ENCODE measurements around the gene LARP1.
"Not testable (repeated sequence)": the region's sequence is repeated elsewhere in the genome, so short reads cannot be mapped to it uniquely, and the experiment has no call there.

LARP1 gene

DNA sequence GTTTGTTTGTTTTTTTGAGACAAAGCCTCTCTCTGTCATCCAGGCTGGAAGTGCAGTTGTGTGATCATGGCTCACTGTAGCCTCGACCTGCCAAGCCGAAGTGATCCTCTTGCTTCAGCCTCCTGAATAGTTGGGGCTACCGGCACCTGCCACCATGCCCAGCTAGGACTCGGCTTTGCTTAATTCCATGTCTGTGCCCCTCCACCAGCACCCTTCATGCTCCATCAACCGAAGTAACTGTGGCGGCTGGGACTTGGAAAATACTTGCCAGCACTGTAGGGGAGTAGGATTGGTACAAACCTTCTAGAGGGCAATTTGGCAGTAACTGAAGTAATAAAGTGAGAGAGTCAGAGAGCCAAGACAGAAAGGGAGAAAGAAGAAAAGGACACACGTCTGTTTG, 76.3 kb downstream of the LARP1 start:
- no peak for DNase-seq

DNA sequence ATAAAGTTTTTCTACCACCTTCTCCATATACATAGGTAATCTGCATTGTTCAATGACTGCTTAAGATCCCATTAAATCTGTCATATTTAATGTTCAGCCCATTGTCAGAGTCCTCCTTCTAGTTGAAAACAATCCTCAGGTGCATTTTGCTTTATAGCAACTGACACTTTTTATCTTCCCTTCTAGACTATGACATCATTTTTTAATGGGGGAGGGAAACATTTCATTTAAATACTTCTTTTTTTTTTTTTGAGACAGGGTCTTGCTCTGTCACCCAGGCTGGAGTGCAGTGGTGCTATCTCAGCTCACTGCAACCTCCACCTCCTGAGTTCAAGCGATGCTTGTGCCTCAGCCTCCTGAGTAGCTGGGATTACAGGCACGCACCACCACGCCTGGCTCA, 77.6 kb downstream of the LARP1 start:
- DNase-seq, result not testable (repeated sequence)

- DNase-seq, result no peak
Measured at GRCh38 chr5:154834053-154834452, 78.9 kb downstream of the LARP1 start.

- not testable (repeated sequence) for DNase-seq
Measured at GRCh38 chr5:154835701-154836052, 80.5 kb downstream of the LARP1 start.

- no peak for DNase-seq
Measured at GRCh38 chr5:154836225-154836624, 81.0 kb downstream of the LARP1 start.

DNA sequence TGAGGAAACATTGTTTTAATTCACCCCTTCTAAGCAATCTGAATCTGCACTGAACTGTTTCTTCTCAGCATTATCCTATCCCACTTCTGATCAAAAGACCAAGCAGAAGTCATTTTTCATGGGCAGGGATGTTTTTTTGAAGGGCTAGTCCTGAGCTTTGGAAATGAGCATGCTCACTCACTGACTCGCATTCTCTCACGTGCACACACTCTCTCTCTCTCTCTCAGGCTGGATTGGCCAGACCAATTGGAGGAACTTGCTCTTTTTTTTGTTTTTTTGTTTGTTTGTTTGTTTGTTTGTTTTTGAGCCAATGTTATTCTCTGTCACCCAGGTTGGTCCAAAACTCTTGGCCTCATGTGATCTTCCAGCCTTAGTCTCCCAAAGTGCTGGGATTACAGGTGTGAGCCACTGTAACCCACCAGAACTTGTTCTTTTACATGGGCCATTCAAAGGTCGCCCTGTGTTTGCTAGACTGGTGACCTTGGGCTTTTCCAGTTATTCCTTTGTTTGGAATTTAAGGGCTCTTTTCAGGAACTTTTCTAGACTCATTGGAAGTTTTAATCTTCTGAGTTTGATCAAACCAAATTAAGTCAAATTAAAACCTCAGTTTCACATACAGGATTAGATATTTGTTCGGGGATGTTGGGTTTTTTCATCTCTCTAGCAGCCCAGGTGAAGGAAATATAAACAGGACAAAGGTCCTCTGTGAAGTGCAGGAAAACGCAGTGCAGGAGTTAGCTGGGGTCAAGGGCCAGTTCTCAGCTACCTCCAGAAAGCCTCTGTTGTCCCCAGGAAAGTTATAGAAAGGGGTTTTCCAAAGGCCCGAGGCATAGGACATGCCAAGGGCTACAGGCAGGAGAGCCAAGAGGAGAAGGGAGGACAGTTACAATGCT, 82.1 kb downstream of the LARP1 start:
- DNase-seq, result no peak

DNA sequence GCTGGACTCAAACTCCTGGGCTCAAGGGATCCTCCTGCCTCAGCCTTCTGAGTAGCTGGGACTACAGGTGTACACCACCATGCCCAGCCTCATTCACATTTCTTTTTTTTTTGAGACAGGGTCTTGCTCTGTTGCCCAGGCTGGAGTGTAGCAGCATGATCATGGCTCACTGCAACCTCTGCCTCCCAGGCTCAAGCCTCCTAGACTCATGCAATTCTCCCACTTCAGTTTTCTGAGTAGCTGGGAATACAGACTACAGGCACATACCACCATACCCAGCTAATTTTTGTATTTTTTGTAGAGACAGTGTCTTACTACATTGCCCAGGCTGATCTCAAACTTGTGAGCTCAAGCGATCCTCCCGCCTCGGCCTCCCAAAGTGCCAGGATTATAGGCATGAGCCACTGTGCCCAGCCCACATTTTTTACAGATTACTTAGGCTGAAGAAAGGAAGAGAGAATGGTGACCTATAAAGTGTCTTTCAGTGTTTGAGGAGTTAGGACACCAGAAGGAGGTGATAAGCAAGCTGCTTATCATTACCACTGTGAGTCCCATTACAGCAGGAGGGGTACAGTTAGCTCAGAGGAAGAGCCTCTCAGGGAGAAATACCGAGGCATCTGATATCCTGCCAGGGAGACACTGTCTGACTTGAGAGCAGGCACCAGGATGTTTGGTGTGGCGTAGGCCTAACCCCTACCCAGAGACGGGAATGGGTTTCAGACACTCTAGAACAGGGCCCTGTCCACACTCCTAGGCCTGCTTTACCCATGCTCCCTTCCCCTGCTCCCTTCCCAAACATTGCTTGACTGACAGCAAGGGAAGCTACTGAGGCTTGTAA, 85.5 kb downstream of the LARP1 start:
- DNase-seq, result no peak

- no peak for DNase-seq
Measured at GRCh38 chr5:154841273-154841661, 86.1 kb downstream of the LARP1 start.

DNA sequence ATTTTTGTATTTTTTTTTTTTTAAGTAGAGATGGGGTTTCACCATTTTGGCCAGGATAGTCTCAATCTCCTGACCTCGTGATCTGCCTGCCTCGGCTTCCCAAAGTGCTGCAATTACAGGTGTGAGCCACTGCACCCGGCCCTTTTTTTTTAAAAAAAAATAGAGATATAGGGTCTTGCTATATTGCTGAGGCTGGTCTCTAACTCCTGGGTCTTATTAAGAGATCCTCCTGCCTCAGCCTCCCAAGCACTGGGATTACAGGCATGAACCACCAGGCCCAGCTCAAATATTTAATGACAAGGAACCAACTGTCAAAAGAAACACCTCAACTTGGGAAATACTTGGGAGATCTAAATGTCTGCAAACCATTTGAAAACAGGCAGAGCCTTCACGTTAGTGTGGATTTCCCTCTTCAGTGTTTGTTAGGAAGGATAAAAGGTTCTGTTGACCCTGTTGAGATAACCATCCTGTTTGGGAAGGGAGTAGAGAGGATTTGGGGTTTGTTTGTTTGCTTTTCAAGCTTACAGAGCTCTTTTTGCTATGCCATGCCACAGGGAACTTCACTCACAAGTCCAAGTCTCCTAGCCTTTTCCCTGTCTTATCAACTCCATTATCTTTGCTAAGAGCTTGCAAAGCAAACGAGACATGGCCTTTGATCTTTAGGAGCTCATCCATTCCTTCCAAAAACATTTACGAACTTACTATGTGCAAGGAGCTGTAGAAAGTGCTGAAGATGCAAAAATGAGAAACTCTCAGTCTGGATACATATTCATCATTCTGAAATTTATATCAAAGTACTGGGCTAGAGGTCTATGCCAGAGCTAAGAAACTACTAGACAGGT, 87.7 kb downstream of the LARP1 start:
- DNase-seq, result no peak

DNA sequence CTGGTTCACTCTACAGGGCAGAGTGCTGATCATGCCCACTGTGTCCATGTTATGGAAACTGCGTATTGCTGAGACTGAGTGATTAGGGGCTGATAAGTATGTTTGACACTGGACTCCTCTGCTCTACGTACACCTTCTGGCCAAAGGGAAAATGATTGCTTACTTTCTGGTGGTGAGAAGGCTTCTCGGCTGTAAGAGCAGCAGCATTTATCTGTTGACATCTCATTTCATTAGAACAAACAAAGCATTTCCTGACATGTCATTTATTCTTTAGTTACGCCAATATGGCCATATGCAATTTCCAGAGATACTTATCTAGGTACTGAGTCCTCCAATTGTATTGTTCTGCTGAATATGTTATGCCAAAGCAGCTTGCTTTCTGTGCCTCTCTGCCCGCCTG, 89.6 kb downstream of the LARP1 start:
- no peak for DNase-seq

DNA sequence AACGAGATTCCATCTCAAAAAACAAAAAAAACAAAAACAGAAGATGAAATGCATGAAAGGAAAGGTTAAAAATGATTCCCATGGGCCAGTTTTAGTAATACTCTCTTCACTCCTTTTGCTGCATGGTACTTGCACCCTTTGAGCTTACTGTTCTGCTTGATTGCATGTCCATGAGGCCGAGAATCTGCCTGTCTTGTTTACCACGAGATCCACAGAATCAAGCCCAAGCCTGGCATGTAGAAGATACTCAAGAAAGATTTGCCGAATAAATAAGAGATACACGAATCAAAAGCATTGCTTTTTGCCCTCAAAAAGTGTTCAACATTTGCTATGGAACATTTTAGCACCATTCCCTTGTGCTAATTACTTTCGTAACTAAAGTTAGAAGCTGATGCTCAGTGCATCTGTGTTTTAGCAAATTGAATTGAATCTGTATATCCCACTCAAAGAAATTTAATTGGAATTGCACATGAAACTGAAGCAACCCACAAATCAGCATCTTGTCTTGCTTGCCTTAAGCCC, 94.1 kb downstream of the LARP1 start:
- DNase-seq, result no peak

DNA sequence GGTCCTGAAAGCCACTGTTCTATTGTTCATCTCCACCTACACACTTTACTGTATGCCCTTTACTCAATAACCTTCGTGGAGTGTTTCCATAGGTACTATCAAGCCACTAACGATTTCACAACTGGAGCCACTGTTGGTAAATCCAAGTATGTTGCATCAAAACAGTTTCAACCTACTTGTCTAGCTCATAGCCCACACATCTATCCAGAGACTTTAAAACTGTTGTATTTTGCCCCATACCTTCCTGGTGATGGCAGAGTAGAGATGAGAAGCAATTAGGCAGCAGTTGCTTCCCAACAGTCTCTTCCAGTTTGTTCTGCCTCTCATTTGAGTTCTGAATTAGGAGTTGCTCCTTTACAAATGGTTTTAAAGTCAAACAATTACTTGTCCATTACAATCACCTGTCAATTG, 94.6 kb downstream of the LARP1 start:
- peak; percentile 77 for DNase-seq

GRCh38 chr5:154850255-154851062, 95.3 kb downstream of the LARP1 start, which contains the start of gene FAXDC2:
TSS of gene FAXDC2 (minus strand) at chr5:154850603. CDS start at chr5:154838178, 12,425 bp downstream.
- DNase-seq, result peak; percentile 69

GRCh38 chr5:154851351-154851750, 96.2 kb downstream of the LARP1 start:
- no peak for DNase-seq

DNA sequence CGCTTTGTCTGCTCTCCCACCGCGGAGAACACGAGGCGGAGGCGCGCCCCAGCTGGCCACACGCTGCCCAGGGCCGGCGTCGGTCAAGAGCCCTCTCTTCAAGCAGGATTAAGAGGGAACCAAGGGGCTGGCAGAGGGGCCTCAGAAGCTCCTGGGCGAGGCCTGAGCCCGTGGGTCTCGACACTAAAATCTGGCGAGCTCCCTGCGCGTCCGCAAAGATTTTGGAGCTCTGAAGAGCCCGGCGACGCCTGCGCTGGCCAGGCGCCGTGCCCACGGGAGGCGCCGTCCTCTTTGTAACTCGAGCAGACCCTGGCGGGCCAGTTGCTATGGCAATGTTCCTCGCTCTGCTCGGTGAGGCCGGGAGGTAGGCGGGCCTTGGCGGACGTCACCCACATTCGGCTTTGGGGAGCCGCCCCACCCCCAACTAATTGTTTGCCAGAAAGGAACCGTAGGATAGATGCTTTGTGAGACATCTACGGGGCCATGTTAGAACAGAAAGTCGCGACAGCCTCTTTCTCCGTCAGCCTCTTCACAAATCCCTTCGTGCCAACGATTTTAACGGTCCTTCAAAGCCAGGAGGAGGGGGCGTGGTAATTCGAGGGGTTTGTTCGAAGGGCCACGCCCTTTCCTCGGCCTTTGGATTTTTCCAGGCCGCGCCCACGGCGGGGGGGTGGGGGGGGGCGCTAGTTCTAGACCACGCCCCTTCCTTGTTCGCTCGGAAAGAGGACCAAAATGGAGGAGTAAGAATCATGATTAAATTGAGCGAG, 102.5 kb downstream of the LARP1 start:
- DNase-seq, result peak; percentile 90

DNA sequence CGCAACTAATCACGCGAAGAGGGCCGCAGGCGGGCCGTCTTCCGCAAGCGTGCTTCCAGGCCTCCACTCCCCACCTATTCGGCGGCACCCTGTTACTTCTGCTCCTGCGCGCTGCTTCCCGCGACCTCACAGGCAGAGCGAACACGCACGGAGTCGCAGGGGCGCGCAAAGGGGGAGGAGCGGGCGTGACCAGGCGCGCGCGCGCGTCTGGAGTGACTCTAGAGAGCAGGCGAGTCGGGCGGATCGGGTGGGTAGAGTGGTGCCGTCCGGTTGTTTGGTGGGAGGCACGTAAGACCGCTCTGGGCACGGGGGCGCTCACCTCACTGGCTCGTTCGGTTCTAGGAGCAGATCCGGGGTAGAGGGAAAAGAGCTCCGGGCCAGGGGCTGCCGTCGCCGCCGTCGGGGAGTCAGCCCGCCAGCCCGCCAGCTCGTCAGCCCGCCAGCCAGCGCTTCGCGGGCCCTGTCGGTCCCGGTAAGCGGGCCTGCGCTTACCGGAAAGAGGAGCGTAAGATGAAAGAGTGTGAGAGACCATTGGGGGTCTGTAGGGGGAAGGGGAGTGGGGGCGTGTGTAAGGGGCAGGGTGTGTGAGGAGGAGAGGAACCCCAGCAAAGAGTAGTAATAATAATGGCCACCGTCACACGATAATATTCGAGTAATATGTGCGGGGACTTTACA, 103.3 kb downstream of the LARP1 start, which contains the start of gene CNOT8:
CNOT8 (plus strand) TSS at position 331 of the 675 bp plus-strand sequence. CDS start 4,652 bp downstream, outside the sequence.
- DNase-seq, result peak; percentile 98

DNA sequence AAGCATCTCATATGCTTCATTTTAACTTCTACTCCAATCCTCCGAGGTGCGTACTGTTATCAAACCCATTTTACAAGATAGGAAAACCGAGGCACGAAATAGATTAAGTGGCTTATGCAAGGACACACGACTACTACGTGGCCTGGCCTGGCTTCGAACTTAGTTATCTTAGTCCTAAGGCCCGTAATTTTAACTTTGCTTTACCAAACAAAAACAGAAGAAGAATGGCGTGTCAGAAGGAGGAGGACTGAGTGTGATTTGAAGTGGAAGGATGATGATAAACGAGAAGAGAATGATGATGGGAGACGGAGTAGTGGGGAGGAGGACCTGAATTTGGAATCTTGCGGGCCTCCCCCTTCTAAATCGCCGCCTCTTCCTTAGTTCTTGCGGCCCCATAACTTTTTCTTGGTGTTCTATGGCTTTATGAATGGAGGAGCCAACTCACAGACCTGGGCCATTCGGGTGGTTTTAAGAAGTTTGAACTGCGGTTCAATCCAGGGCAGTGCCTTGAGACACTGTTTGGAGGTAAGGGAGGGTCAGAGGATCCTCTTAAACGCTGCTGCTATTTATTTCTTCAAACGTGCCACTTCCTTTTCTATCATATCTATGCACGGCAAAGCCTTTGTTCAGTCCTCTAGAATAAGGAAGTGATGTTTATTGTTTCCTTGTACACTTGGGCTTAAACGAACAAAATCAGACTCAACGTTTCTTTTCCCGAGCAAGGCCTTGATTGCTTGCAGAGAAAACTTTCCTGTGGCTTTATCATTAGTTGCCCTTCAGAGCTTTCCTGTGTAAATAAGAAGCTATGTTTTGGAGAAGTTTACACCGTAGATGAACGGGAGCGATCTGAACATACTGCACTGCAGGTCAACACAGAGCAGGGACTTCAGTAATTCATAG, 104.0 kb downstream of the LARP1 start:
- DNase-seq, result peak; percentile 68

GRCh38 chr5:154860123-154860522, 104.9 kb downstream of the LARP1 start:
- DNase-seq, result peak; percentile 46

DNA sequence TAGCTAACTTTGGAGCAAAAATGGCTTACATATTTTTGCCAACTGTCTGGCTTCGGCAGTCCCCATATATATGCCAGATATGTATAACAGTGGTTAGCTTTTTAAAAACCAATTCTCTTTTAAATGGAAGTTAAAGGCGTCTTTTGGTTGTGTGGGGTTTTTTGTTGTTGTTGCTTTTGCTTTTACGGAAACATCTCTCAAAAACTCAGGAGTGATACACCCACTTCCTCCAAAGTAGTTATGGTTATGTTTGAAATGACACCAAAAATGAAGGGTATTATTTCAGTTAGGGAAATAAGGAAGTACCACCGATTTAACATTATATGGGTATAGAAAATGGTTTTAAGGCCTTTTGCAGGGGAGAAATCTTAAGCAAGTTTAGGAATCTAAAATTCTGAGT, 105.6 kb downstream of the LARP1 start:
- DNase-seq, result peak; percentile 46

All from inflammatory macrophage treated with lipopolysaccharide for 4 hours (primary cell).